Muscle layer of colon (tissue), 2 donors: ENCODE data around the gene ITK.
"Not testable (repeated sequence)": the region's sequence is repeated elsewhere in the genome, so short reads cannot be mapped to it uniquely, and the experiment has no call there.

ENCODE experiments used
- H3K27ac ChIP-seq: one replicate; pipeline ENCODE4 v1.7.0; 2013; ENCODE audit warnings: low read depth, mild to moderate bottlenecking, low read length, moderate library complexity
- H3K27me3 ChIP-seq, 2 donors: one replicate each; pipeline ENCODE4 v1.7.0; 2013; ENCODE audit warnings: low read length in 2 of 2, mild to moderate bottlenecking in 2 of 2; ENCODE audit not compliant: insufficient read depth in 2 of 2, control insufficient read depth in 1 of 2
- H3K36me3 ChIP-seq: one replicate; pipeline ENCODE4 v1.7.0; 2013; ENCODE audit warnings: mild to moderate bottlenecking, low read length; ENCODE audit not compliant: insufficient read depth
- H3K4me1 ChIP-seq: one replicate; pipeline ENCODE4 v1.7.0; 2013; ENCODE audit warnings: mild to moderate bottlenecking, low read length; ENCODE audit not compliant: insufficient read depth
- H3K4me3 ChIP-seq, 2 donors: one replicate each; pipeline ENCODE4 v1.7.0; 2013; ENCODE audit warnings: low read length in 2 of 2, low read depth in 1 of 2, mild to moderate bottlenecking in 1 of 2, moderate library complexity in 1 of 2
- H3K9ac ChIP-seq: one replicate; pipeline ENCODE4 v1.7.0; 2013; ENCODE audit warnings: low read length
- H3K9me3 ChIP-seq: one replicate; pipeline ENCODE4 v1.7.0; 2013; ENCODE audit warnings: mild to moderate bottlenecking, low read length
- donor health status: abdominal sarcoma.
- donor health status: Adenocarcinoma of cecum.

ITK gene

DNA sequence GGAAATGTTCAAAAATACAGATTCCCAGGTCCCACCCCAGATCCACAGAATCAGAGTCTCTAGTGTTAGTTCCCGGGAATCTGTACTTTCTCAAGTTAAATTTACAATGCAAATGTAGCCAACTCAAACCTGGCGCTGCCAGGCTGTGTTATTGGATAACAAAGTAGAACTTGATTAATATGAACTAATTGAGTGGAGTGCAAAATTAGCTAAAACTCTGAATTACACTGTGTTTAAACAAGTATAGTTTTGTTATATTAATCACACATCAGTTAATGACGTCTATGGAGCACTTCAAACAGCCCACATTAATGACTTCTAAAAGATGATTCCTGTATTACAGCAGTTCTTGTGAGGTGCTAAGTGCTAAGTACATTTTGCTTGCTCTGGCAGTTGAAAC lies 52.9 kb downstream of the ITK start:
- Histone ChIP-seq H3K4me3 (no peak overlapping the region), H3K9me3 (no peaks in the 10 kb centered on the region), H3K36me3 (no peaks in the 10 kb centered on the region), H3K27me3 (no peaks in the 10 kb centered on the region), H3K4me1 (no peaks in the 10 kb centered on the region), H3K27ac (no peak overlapping the region), H3K9ac (no peak overlapping the region)

DNA sequence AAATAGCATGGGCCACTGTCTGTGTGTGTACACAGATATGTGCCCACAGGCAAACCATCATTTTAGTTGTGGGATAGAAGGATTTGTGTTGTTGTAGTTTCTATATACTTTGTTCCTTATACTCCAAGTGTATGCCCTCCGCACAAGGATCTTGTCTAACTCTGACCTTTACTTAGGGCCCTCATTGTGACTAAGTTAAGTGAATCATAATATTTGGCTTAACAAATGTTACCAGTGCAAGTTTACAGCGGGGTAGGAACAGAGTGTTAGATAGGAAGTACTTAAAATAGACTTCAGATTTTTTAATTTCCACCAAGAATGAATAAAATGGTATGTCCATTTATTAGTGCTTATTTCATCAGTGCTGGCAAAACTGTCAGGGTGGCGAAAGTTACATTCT lies 55.8 kb downstream of the ITK start:
- Histone ChIP-seq H3K4me3 (no peak overlapping the region), H3K9me3 (no peaks in the 10 kb centered on the region), H3K36me3 (no peaks in the 10 kb centered on the region), H3K4me1 (no peaks in the 10 kb centered on the region), H3K27ac (no peak overlapping the region), H3K9ac (no peak overlapping the region), H3K27me3 (no peaks in the 10 kb centered on the region)

DNA sequence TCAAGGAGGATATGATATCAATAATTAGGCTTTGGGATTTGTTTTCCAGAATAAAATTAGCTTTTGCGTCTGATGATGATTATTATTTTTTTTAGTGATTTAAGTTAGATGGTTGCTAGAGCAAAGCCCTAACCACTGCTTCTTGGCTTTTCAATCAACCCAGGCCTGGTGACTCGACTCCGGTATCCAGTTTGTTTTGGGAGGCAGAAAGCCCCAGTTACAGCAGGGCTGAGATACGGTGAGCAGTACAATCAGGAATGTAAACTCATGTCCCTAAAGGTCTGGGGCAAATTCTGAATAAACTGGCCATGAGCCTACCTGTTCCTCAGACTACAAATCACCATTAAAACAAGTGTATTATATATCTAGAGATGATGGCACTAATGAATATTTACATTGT lies 60.8 kb downstream of the ITK start:
- Histone ChIP-seq H3K27me3 (no peaks in the 10 kb centered on the region), H3K4me3 (no peak overlapping the region), H3K36me3 (no peaks in the 10 kb centered on the region), H3K9me3 (no peaks in the 10 kb centered on the region), H3K9ac (no peak overlapping the region), H3K27ac (no peak overlapping the region), H3K4me1 (no peaks in the 10 kb centered on the region)

DNA sequence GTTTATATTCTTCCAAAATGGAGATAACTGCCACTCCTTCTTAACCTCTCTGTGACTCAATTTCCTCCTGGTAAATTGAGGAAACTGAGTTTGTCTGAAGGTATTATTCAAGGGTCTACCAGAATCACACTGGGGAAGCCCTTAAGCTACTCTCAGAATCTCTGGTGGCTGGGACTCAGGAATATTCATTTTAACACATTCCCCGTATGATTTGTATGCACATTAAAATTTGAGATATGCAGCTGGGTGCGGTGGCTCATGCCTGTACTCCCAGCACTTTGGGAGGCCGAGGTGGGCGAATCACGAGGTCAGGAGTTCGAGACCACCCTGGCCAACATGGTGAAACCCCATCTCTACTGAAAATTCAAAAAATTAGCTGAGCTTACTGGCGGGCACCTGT lies 64.1 kb downstream of the ITK start:
- H3K9me3 ChIP-seq, H3K27me3 ChIP-seq, H3K9ac ChIP-seq, H3K36me3 ChIP-seq, H3K4me3 ChIP-seq, H3K27ac ChIP-seq, H3K4me1 ChIP-seq: not testable (repeated sequence)

DNA sequence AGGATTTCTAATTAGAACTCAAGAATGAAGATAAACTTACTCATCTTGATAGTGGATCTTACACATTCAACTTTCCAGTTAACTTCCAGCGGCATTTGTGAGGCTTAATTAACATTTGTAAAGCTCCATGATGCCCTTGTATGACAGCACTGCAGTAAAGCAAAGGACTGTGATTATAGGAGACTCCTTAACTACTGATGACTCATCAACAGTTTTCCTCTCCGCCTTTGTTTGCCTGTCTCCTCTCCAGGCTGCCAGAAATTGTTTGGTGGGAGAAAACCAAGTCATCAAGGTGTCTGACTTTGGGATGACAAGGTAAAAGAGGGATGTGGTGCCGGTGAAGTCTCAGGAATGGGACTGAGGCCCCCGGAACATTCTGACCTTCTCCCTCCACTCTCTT lies 64.8 kb downstream of the ITK start:
- Histone ChIP-seq H3K9me3 (no peaks in the 10 kb centered on the region), H3K27ac (no peak overlapping the region), H3K27me3 (no peaks in the 10 kb centered on the region), H3K36me3 (no peaks in the 10 kb centered on the region), H3K4me3 (no peak overlapping the region), H3K9ac (no peak overlapping the region), H3K4me1 (no peaks in the 10 kb centered on the region)

DNA sequence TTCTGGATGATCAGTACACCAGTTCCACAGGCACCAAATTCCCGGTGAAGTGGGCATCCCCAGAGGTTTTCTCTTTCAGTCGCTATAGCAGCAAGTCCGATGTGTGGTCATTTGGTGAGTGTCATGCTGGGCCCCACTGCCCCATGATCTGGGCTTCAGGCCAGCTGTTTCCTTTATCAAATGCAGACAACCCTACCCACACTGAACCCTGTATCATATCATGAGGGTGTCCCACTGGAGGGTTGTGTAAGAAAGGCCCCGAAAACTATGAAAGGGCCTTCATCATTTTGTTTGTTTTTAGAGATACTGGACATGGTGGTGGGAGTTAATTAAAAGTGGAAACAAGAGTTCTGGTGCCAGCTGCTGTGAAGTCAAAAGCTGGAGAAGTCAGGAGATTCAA lies 65.2 kb downstream of the ITK start:
- no peak overlapping the region for H3K4me3 ChIP-seq
- H3K27ac ChIP-seq, result no peak overlapping the region
- no peaks in the 10 kb centered on the region for H3K27me3 ChIP-seq
- H3K36me3 ChIP-seq, result no peaks in the 10 kb centered on the region
- no peaks in the 10 kb centered on the region for H3K4me1 ChIP-seq
- H3K9ac ChIP-seq, result no peak overlapping the region
- no peaks in the 10 kb centered on the region for H3K9me3 ChIP-seq

DNA sequence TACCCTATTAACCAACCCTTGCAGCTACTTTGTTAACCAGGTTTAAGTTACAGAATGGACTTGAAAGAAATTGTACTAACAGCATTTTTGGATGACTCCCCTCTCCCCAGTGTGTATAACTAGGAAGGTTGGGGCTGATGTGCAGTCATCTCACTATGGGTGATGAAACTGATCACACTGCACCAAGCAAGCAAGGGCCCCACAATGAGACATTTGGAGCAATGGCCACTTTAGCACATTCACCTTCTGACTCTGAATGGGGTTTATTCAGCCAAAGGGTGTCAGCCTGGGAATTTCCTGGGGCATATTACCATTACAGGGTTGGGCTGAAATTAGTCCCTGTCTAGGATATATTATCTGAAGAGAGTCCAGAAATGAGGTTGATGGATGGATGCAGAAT lies 66.6 kb downstream of the ITK start:
- H3K9ac ChIP-seq, result no peak overlapping the region
- no peaks in the 10 kb centered on the region for H3K4me1 ChIP-seq
- no peak overlapping the region for H3K27ac ChIP-seq
- no peaks in the 10 kb centered on the region for H3K36me3 ChIP-seq
- H3K4me3 ChIP-seq, result no peak overlapping the region
- H3K9me3 ChIP-seq, result no peaks in the 10 kb centered on the region
- H3K27me3 ChIP-seq, result no peaks in the 10 kb centered on the region

DNA sequence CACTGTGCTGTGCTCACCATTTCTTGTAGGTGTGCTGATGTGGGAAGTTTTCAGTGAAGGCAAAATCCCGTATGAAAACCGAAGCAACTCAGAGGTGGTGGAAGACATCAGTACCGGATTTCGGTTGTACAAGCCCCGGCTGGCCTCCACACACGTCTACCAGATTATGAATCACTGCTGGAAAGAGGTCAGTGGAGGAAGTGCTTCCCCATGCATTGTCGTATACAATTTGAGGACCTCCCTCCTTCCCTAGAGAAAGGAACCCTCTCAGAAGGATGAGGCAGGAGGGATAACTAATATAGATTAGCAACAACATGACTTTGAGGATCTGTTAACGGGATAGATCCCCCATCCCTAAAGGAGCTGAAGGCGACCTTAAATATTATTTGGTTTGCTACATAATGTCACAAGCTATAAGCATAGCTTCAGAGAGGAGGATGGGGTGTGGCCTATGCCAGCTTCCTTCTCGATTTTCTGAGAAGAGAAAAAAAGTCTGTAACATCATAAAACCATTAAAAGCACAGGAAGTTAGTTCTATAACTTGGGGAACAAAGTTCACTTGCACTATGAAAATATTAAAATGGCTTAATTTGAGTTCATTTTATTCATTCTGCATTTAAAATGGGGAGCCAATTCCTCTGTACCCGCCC lies 68.3 kb downstream of the ITK start:
- H3K27ac ChIP-seq, result no peak overlapping the region

DNA sequence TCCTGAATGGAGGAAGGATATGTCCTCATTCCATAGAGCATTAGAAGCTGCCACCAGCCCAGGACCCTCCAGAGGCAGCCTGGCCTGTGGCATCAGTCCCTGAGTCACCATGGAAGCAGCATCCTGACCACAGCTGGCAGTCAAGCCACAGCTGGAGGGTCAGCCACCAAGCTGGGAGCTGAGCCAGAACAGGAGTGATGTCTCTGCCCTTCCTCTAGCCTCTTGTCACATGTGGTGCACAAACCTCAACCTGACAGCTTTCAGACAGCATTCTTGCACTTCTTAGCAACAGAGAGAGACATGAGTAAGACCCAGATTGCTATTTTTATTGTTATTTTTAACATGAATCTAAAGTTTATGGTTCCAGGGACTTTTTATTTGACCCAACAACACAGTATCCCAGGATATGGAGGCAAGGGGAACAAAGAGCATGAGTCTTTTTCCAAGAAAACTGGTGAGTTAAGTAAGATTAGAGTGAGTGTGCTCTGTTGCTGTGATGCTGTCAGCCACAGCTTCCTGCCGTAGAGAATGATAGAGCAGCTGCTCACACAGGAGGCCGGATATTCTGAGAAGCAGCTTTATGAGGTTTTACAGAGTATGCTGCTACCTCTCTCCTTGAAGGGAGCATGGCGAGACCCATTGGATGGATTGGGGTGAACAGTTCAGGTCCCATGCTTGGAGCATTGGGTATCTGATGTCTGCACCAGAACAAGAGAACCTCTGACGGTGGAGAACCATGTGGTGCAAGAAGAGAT lies 72.2 kb downstream of the ITK start:
- Histone ChIP-seq H3K4me3 (no peak overlapping the region), H3K9me3 (no peaks in the 10 kb centered on the region), H3K27ac (no peak overlapping the region), H3K4me1 (no peaks in the 10 kb centered on the region), H3K27me3 (no peaks in the 10 kb centered on the region), H3K36me3 (no peaks in the 10 kb centered on the region), H3K9ac (no peak overlapping the region)

More for the DNA sequence above, 68.3 kb downstream of the ITK start:
- Histone ChIP-seq H3K4me3 (no peak overlapping the region), H3K9ac (no peak overlapping the region), H3K9me3 (no peaks in the 10 kb centered on the region), H3K36me3 (no peaks in the 10 kb centered on the region), H3K27me3 (no peaks in the 10 kb centered on the region), H3K4me1 (no peaks in the 10 kb centered on the region)

DNA sequence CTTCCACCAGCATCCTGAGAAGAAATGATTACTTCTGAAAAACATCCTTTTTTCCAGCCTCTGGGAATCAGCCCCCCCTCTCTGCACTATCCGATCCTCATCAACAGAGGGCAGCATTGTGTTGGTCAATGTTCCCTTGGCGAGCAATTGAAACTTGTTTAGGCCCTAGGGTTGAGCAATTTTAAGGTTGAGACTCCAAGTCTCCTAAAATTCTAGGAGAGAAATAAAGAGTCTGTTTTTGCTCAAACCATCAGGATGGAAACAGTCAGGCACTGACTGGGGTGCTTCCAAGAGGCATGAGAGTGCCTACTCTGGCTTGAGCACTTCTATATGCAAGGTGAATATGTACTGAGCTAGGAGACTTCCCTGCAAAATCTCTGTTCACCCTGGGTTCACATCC lies 72.9 kb downstream of the ITK start:
- Histone ChIP-seq H3K36me3 (no peaks in the 10 kb centered on the region), H3K9me3 (no peaks in the 10 kb centered on the region), H3K27me3 (no peaks in the 10 kb centered on the region), H3K9ac (no peak overlapping the region), H3K4me3 (no peak overlapping the region), H3K27ac (no peak overlapping the region), H3K4me1 (no peaks in the 10 kb centered on the region)

DNA sequence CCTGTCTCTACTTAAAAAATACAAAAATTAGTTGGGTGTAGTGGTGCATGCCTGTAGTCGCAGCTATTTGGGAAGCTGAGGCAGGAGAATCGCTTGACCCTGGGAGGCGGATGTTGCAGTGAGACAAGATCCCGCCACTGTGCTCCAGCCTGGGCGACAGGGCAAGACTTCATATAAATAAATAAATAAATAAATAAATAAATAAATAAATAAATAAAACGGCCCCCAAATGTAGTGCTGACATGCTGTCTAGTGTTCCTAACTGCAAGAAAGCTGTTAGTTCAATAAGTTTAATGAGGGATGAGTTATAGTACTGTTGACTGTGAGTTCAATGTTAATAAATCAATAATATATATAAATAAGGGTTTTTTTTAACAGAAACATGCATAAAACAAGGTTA lies 77.8 kb downstream of the ITK start:
- Histone ChIP-seq H3K27ac (no peak overlapping the region), H3K9me3 (no peaks in the 10 kb centered on the region), H3K4me1 (no peaks in the 10 kb centered on the region), H3K9ac (no peak overlapping the region), H3K27me3 (no peaks in the 10 kb centered on the region), H3K4me3 (no peak overlapping the region), H3K36me3 (no peaks in the 10 kb centered on the region)

DNA sequence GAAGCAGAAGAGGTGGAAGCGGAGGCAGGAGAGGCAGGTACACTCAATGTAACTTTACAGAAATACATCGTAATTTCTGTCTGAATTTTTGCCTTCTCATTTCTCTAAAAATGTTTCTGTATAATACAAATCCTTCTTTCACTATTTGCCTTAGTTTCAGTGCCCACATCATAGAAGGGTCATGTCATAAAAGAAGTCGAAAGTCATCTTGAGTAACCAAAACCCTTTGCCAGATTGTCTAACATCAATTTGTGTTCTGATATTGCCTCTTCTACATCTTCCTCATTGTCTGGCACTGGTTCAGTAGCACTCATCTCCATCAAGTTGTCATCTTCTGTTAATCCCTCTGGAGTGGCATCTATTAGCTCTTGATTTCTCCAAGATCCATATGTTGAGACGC lies 79.1 kb downstream of the ITK start:
- Histone ChIP-seq H3K4me1 (no peaks in the 10 kb centered on the region), H3K9me3 (no peaks in the 10 kb centered on the region), H3K27ac (no peak overlapping the region), H3K4me3 (no peak overlapping the region), H3K36me3 (no peaks in the 10 kb centered on the region), H3K9ac (no peak overlapping the region), H3K27me3 (no peaks in the 10 kb centered on the region)
